ENCODE data around the gene JUND.

Gene JUND

DNA sequence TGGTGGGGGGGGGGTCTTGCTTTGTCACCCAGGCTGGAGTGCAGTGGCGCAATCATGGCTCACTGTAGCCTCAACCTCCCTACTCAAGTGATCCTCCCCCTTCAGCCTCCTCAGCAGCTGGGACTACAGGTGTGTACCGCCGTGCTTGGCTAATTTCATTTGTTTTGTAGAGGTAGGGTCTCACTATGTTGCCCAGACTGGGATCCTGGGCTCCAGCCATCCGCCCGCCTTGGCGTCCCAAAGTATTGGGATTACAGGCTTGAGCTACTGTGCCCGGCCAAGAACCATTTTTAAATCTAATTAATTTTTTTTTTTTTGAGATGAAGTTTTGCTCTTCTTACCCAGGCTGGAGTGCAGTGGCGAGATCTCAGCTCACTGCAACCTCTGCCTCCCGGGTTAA is 18.2 kb upstream of the JUND start:
- no peak overlapping the region for H3K4me3 ChIP-seq (ENCODE audit: insufficient read depth, low read depth, low read length, poor library complexity, severe bottlenecking)
- no peaks in the 10 kb centered on the region for H3K36me3 ChIP-seq (ENCODE audit: control insufficient read depth, insufficient read depth, low read length)
- no peak for DNase-seq
- H3K4me1 ChIP-seq (ENCODE audit: control insufficient read depth, insufficient read depth, low read length, poor library complexity, severe bottlenecking) = peaks cover 20% of the 10 kb centered on the region
- H3K9me3 ChIP-seq (ENCODE audit: control insufficient read depth, low read length) = no peaks in the 10 kb centered on the region
- H3K27ac ChIP-seq (ENCODE audit: insufficient read depth, low read length, poor library complexity, severe bottlenecking) = no peak overlapping the region
- no peaks in the 10 kb centered on the region for H3K27me3 ChIP-seq (replicated peaks; ENCODE audit: control insufficient read depth, insufficient read depth, low read length, poor library complexity, severe bottlenecking)

DNA sequence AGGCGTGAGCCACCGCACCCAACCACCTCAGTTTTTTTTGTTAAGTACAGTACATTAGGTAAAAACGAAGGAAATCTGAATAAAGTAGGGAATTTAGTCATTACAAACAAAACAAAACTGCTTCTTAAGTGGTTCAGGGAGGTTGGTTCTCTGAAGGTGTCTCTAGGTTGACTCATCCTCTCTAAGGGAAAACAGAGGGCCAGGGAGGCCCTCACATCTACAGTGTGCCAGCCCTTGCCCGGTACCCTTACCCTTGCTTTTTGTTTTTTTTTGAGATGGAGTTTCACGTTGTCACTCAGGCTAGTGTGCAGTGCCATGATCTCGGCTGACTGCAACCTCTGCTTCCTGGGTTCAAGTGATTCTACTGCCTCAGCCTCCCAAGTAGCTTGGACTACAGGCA is 17.2 kb upstream of the JUND start:
- H3K4me1 ChIP-seq (ENCODE audit: control insufficient read depth, insufficient read depth, low read length, poor library complexity, severe bottlenecking) = peaks cover 24% of the 10 kb centered on the region
- no peaks in the 10 kb centered on the region for H3K27me3 ChIP-seq (replicated peaks; ENCODE audit: control insufficient read depth, insufficient read depth, low read length, poor library complexity, severe bottlenecking)
- no peaks in the 10 kb centered on the region for H3K9me3 ChIP-seq (ENCODE audit: control insufficient read depth, low read length)
- no peaks in the 10 kb centered on the region for H3K36me3 ChIP-seq (ENCODE audit: control insufficient read depth, insufficient read depth, low read length)
- no peak overlapping the region for H3K27ac ChIP-seq (ENCODE audit: insufficient read depth, low read length, poor library complexity, severe bottlenecking)
- no peak overlapping the region for H3K4me3 ChIP-seq (ENCODE audit: insufficient read depth, low read depth, low read length, poor library complexity, severe bottlenecking)
- no peak for DNase-seq

DNA sequence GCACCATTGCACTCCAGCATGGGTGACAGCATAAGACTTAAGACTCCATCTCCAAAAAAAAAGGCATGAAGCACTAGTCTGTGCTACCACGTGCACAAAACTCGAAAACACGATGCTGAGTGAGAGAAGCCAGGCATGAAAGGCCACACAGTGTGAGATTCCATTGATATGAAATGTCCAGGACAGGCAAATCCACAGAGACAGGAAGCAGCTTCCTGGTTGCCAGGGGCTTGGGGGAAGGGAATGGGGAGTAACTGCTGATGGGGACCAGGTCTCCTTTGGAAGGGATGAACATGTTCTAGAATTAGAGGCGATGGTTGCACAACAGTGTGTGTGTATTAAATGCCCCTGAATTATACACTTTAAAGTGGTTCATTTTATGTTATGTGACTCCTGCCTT is 15.9 kb upstream of the JUND start:
- Histone ChIP-seq H3K27ac (ENCODE audit: insufficient read depth, low read length, poor library complexity, severe bottlenecking) (no peak overlapping the region), H3K36me3 (ENCODE audit: control insufficient read depth, insufficient read depth, low read length) (no peaks in the 10 kb centered on the region), H3K27me3 (replicated peaks; ENCODE audit: control insufficient read depth, insufficient read depth, low read length, poor library complexity, severe bottlenecking) (no peaks in the 10 kb centered on the region), H3K4me3 (ENCODE audit: insufficient read depth, low read depth, low read length, poor library complexity, severe bottlenecking) (no peak overlapping the region), H3K4me1 (ENCODE audit: control insufficient read depth, insufficient read depth, low read length, poor library complexity, severe bottlenecking) (peaks cover 28% of the 10 kb centered on the region), H3K9me3 (ENCODE audit: control insufficient read depth, low read length) (no peaks in the 10 kb centered on the region)
- DNase-seq = no peak

DNA sequence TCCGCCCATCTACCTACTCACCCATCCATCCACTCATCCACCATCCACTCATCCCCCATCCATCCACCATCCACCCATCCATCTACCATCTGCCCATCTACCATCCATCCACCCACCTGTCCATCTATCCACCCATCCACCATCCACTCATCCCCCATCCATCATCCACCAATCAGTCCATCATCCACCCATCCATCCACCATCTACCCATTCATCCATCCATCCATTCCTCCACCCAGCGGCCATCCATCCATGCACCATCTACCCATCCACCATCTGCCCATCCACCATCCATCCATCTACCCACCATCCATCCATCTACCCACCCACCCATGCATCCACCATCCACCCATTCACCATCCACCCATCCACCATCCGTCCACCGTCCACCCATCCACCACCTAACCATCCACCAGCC is 13.6 kb upstream of the JUND start:
- H3K27me3 ChIP-seq (replicated peaks; ENCODE audit: control insufficient read depth, insufficient read depth, low read length, poor library complexity, severe bottlenecking) = no peaks in the 10 kb centered on the region
- H3K36me3 ChIP-seq (ENCODE audit: control insufficient read depth, insufficient read depth, low read length) = no peaks in the 10 kb centered on the region
- DNase-seq = no peak
- no peaks in the 10 kb centered on the region for H3K9me3 ChIP-seq (ENCODE audit: control insufficient read depth, low read length)
- H3K27ac ChIP-seq (ENCODE audit: insufficient read depth, low read length, poor library complexity, severe bottlenecking) = peak overlapping the region; percentile 92
- peaks cover 45% of the 10 kb centered on the region for H3K4me1 ChIP-seq (ENCODE audit: control insufficient read depth, insufficient read depth, low read length, poor library complexity, severe bottlenecking)
- H3K4me3 ChIP-seq (ENCODE audit: insufficient read depth, low read depth, low read length, poor library complexity, severe bottlenecking) = no peak overlapping the region

DNA sequence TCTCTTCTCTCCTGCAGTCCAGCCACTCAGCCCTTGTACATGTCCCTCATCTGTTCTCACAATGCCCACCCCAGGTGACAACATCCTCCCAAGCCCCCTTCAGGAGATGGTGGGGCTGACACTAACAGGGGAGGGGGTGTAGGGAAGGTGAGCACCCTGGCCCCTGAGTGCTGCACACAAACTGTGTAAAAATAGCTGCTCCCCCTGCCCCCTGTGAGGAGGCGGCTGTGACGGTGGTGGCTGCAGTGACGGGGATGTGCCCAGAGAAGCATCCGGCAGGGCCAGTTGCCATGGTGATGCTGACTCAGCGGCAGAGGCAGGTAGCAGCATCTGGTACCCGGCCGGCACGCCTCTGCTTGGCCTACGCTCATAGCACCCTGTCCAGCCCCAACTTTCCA is 13.0 kb upstream of the JUND start:
- Histone ChIP-seq H3K27ac (ENCODE audit: insufficient read depth, low read length, poor library complexity, severe bottlenecking) (peak overlapping the region; percentile 92), H3K9me3 (ENCODE audit: control insufficient read depth, low read length) (no peaks in the 10 kb centered on the region), H3K27me3 (replicated peaks; ENCODE audit: control insufficient read depth, insufficient read depth, low read length, poor library complexity, severe bottlenecking) (no peaks in the 10 kb centered on the region), H3K4me3 (ENCODE audit: insufficient read depth, low read depth, low read length, poor library complexity, severe bottlenecking) (no peak overlapping the region), H3K4me1 (ENCODE audit: control insufficient read depth, insufficient read depth, low read length, poor library complexity, severe bottlenecking) (peaks cover 51% of the 10 kb centered on the region), H3K36me3 (ENCODE audit: control insufficient read depth, insufficient read depth, low read length) (no peaks in the 10 kb centered on the region)
- DNase-seq = peak; percentile 88 to 90 (median 90)

DNA sequence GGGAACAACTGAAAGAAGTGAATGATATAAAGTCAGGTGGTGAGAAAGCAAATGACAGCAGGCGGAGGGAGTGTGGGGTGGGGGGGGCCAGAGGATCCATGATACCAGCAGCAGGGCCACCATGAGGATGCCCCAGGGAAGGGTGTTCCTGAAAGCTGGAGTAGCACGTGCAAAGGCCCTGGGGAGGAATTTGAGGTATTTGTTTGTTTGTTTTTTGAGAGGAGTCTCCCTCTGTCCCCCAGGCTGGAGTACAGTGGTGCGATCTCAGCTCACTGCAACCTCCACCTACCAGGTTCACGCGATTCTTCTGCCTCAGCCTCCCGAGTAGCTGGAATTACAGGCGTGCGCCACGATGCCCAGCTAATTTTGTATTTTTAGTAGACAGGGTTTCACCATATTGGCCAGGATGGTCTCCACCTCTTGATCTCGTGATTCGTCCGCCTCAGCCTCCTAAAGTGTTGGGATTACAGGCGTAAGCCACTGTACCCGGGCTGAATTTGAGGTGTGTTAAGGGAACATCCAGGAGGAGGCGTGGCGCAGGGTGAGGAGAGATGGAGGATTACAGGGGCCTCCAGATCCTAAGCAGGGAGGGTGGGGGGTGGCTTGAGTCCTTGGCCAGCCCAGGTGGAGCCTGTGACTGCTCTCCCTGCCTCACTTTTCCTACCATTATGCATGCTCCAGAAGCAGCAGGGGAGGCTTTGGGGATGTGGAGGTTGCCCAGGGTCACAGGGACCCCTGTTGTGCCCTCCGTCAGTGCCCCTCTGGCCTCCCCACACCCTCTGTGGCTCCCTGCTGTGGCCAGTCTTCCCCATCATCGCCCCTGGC is 12.4 kb upstream of the JUND start:
- H3K4me1 ChIP-seq (ENCODE audit: control insufficient read depth, insufficient read depth, low read length, poor library complexity, severe bottlenecking) = peaks cover 51% of the 10 kb centered on the region
- H3K27ac ChIP-seq (ENCODE audit: insufficient read depth, low read length, poor library complexity, severe bottlenecking) = peak overlapping the region; percentile 92
- no peaks in the 10 kb centered on the region for H3K36me3 ChIP-seq (ENCODE audit: control insufficient read depth, insufficient read depth, low read length)
- no peaks in the 10 kb centered on the region for H3K27me3 ChIP-seq (replicated peaks; ENCODE audit: control insufficient read depth, insufficient read depth, low read length, poor library complexity, severe bottlenecking)
- H3K9me3 ChIP-seq (ENCODE audit: control insufficient read depth, low read length) = no peaks in the 10 kb centered on the region
- DNase-seq = no peak
- no peak overlapping the region for H3K4me3 ChIP-seq (ENCODE audit: insufficient read depth, low read depth, low read length, poor library complexity, severe bottlenecking)

DNA sequence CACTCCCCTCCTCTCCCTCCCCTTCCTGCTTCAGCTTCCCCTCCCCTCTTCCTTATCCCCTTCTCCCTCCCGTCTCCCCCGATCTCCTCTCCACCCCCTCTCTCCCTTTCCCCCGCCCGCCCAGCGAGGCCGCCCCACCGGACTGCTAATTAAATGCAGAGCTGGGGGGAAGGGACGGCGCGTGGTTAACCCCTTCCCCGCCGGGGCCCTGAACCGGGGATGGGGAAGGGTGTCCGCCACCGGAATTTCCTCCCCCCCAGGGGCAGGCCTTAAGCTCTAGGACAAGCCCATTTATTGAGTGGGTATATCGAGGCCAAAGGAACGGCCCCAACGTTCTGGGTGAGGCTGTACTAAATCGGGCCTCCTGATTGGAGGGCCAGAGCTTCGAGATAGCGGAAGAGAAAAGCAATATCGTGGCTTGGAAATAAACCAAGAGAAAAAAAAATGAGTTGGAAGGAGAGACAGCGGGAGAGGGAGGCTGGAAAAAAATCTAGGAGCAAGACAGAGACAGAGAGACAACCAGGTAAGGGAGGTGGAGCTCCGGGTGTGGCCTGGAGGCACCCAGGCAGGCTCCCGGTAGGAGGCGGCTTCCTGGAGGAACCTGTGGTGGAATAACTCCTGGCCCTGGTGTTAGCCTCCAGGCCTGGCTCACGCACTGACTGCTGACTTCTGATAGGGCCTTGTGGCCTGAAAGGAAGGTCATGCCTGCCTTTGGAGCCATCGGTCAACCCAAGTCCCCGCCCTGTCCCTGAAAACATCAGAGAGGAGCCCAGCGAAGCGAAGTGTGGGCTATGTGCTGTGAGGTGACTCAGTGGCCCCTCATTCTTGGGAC is 11.6 kb upstream of the JUND start:
- peak overlapping the region; percentile 57 for H3K4me3 ChIP-seq (ENCODE audit: insufficient read depth, low read depth, low read length, poor library complexity, severe bottlenecking)
- H3K4me1 ChIP-seq (ENCODE audit: control insufficient read depth, insufficient read depth, low read length, poor library complexity, severe bottlenecking) = peaks cover 51% of the 10 kb centered on the region
- H3K36me3 ChIP-seq (ENCODE audit: control insufficient read depth, insufficient read depth, low read length) = no peaks in the 10 kb centered on the region
- no peak for DNase-seq
- peak overlapping the region; percentile 92 for H3K27ac ChIP-seq (ENCODE audit: insufficient read depth, low read length, poor library complexity, severe bottlenecking)
- no peaks in the 10 kb centered on the region for H3K9me3 ChIP-seq (ENCODE audit: control insufficient read depth, low read length)
- H3K27me3 ChIP-seq (replicated peaks; ENCODE audit: control insufficient read depth, insufficient read depth, low read length, poor library complexity, severe bottlenecking) = no peaks in the 10 kb centered on the region

DNA sequence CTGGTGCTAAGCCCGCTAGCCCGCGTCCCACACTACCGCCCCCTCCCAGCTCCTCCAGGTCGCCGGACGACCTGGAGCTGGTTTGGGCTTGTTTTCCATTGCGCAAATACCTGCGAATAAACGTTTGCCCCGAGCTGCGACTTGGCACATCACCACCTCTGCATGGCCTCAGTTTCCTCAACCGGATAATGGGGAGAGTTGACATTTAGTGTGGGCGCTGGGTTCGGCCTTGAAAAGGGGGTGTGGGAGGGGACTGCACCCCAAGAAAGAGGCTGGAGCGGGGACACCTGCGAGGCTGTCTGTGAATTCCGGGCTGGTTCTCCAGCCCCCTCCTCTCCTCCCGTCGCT is 11.0 kb upstream of the JUND start:
- Histone ChIP-seq H3K36me3 (ENCODE audit: control insufficient read depth, insufficient read depth, low read length) (no peaks in the 10 kb centered on the region), H3K4me1 (ENCODE audit: control insufficient read depth, insufficient read depth, low read length, poor library complexity, severe bottlenecking) (peaks cover 51% of the 10 kb centered on the region), H3K4me3 (ENCODE audit: insufficient read depth, low read depth, low read length, poor library complexity, severe bottlenecking) (peak overlapping the region; percentile 57), H3K27me3 (replicated peaks; ENCODE audit: control insufficient read depth, insufficient read depth, low read length, poor library complexity, severe bottlenecking) (no peaks in the 10 kb centered on the region), H3K27ac (ENCODE audit: insufficient read depth, low read length, poor library complexity, severe bottlenecking) (peak overlapping the region; percentile 92), H3K9me3 (ENCODE audit: control insufficient read depth, low read length) (no peaks in the 10 kb centered on the region)
- DNase-seq = no peak

DNA sequence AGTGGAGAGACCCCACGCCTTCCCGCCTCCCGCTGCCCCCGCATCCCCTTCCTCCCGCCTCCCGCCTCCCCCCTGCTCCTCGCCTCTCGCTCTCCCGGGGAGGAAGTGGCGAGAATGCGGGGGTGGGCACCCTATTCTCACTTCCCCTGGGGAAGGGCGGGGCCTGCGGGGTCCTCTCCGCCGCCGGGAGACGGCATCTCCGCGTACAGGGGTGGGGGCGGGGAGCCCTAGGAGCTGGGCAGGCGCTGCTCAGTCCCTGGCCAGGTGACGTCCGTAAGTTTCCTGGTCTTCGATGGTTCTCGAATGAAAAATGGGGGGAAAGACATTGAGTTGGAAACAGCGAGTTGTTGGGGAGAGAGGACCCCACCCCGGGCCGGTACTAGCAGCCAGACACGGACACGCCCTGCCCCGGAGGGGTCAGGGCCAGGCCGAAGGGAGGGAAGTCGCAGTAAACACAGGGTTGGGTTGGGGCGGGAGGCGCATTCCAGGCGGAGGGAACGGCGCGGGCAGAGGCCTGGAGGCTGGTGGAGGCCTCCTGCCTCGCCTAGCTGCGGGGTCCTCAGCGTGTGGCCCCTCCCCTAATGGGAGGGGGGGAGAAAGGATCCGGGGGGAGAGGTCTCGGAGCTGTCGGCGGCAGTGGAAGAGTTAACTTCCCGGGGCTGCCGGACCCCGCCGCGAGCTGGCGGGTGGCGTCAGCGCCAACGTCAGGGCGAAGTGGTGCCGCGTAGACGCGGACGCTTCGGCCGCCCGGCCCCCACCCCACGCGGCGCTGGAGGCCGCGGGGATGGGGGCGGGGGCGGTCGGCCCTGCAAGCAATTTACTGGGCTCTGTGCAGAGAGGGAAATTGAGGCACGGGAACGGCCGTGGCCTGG is 10.4 kb upstream of the JUND start:
- Histone ChIP-seq H3K27ac (ENCODE audit: insufficient read depth, low read length, poor library complexity, severe bottlenecking) (peak overlapping the region; percentile 92), H3K36me3 (ENCODE audit: control insufficient read depth, insufficient read depth, low read length) (no peaks in the 10 kb centered on the region), H3K27me3 (replicated peaks; ENCODE audit: control insufficient read depth, insufficient read depth, low read length, poor library complexity, severe bottlenecking) (no peaks in the 10 kb centered on the region), H3K9me3 (ENCODE audit: control insufficient read depth, low read length) (no peaks in the 10 kb centered on the region), H3K4me1 (ENCODE audit: control insufficient read depth, insufficient read depth, low read length, poor library complexity, severe bottlenecking) (peaks cover 51% of the 10 kb centered on the region), H3K4me3 (ENCODE audit: insufficient read depth, low read depth, low read length, poor library complexity, severe bottlenecking) (peak overlapping the region; percentile 57)
- peak; percentile 65 to 73 (median 67) for DNase-seq

Measured in effector memory CD4-positive, alpha-beta T cell (primary cell).